DOHH2 (cell line): ENCODE measurements around the gene LOXHD1.

ENCODE experiments used
- EZH2phosphoT487 ChIP-seq: fragments of 200-600 bp; sonication (generic); IDR thresholded peaks from 2 replicates; pipeline ENCODE4 v1.6.1; 2017; ENCODE audit warnings: borderline replicate concordance, mild to moderate bottlenecking, antibody characterized with exemption, low read length, moderate library complexity, mixed read lengths
- TF ChIP-seq, protein P1 (sequence below): fragments of 200-600 bp; sonication (generic); IDR thresholded peaks from one replicate; pipeline ENCODE4 v1.5.1; 2014; ENCODE audit warnings: antibody characterized with exemption, mild to moderate bottlenecking, low read depth, low read length; ENCODE audit not compliant: poor library complexity, severe bottlenecking

DNA sequence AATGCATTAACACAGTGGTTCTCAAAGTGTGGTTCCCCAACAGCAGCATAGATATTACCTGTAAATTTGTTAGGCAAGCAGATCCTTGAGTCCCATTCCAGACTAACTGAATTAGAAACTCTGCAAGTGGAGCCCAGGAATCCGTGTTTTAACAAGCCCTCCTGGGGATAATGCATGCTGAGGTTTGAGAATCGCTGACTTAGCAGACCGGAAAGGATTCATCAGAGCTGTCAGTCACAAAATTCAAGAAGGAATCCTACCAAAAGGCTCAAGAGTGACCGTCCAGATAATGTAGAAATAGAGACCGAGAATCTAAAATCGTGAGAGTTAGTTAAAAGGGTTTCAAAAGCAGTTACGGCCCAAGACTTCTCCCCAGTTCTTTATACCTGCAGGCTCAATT is 66.9 kb downstream of the LOXHD1 start:
- TF ChIP-seq, protein P1, sequence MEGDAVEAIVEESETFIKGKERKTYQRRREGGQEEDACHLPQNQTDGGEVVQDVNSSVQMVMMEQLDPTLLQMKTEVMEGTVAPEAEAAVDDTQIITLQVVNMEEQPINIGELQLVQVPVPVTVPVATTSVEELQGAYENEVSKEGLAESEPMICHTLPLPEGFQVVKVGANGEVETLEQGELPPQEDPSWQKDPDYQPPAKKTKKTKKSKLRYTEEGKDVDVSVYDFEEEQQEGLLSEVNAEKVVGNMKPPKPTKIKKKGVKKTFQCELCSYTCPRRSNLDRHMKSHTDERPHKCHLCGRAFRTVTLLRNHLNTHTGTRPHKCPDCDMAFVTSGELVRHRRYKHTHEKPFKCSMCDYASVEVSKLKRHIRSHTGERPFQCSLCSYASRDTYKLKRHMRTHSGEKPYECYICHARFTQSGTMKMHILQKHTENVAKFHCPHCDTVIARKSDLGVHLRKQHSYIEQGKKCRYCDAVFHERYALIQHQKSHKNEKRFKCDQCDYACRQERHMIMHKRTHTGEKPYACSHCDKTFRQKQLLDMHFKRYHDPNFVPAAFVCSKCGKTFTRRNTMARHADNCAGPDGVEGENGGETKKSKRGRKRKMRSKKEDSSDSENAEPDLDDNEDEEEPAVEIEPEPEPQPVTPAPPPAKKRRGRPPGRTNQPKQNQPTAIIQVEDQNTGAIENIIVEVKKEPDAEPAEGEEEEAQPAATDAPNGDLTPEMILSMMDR = no peak
- no peak for TF ChIP-seq EZH2phosphoT487
